Hepatocyte (in vitro differentiated cells): ENCODE measurements around the gene DOCK3. TPM values are rescaled to one million over a fixed set of nuclear protein-coding genes. Genes with fewer than 3 reads are reported as not detected.

Source experiments
- DNase-seq: peaks from one replicate; pipeline ENCODE4 v3.0.0-alpha.2; 2016; ENCODE audit warnings: low spot score
- H2AFZ ChIP-seq: fragments of 200-600 bp; sonication (generic); 2 replicates; pipeline ENCODE4 v1.6.0; 2016; ENCODE audit warnings: antibody characterized with exemption, mild to moderate bottlenecking
- H3K27ac ChIP-seq: fragments of 200-600 bp; sonication (generic); 2 replicates; pipeline ENCODE4 v1.5.1; 2016; ENCODE audit warnings: mild to moderate bottlenecking
- H3K27me3 ChIP-seq: fragments of 200-600 bp; sonication (generic); 2 replicates; pipeline ENCODE4 v1.6.1; 2016
- H3K36me3 ChIP-seq: fragments of 200-600 bp; sonication (generic); replicated peaks from 2 replicates; pipeline ENCODE4 v1.5.1; 2016; ENCODE audit warnings: low read depth; ENCODE audit not compliant: insufficient read depth
- H3K4me1 ChIP-seq: fragments of 200-600 bp; sonication (generic); 2 replicates; pipeline ENCODE4 v1.5.1; 2016; ENCODE audit warnings: mild to moderate bottlenecking, moderate library complexity; ENCODE audit not compliant: insufficient read depth
- H3K4me2 ChIP-seq: fragments of 200-600 bp; sonication (generic); 2 replicates; pipeline ENCODE4 v1.6.0; 2016
- H3K4me3 ChIP-seq: fragments of 200-600 bp; sonication (generic); 2 replicates; pipeline ENCODE4 v1.5.1; 2016; ENCODE audit warnings: mild to moderate bottlenecking
- H3K79me2 ChIP-seq: fragments of 200-600 bp; sonication (generic); 2 replicates; pipeline ENCODE4 v1.6.0; 2017; ENCODE audit warnings: mild to moderate bottlenecking
- H3K9me2 ChIP-seq: fragments of 200-600 bp; sonication (generic); replicated peaks from 2 replicates; pipeline ENCODE4 v1.6.0; 2017; ENCODE audit warnings: mild to moderate bottlenecking; ENCODE audit not compliant: insufficient read depth
- H3K9me3 ChIP-seq: fragments of 200-600 bp; sonication (generic); 2 replicates; pipeline ENCODE4 v1.5.1; 2016; ENCODE audit warnings: low read depth, mild to moderate bottlenecking
- H4K20me1 ChIP-seq: fragments of 200-600 bp; sonication (generic); 2 replicates; pipeline ENCODE4 v1.6.0; 2016; ENCODE audit warnings: mild to moderate bottlenecking; ENCODE audit not compliant: insufficient read depth, poor library complexity, severe bottlenecking
- CTCF ChIP-seq: fragments of 200-600 bp; sonication (generic); IDR thresholded peaks from 2 replicates; pipeline ENCODE4 v1.5.1; 2016; ENCODE audit warnings: antibody characterized with exemption, mild to moderate bottlenecking; ENCODE audit not compliant: poor library complexity
- EZH2 ChIP-seq: fragments of 200-600 bp; sonication (generic); IDR thresholded peaks from 2 replicates; pipeline ENCODE4 v1.6.1; 2016; ENCODE audit warnings: antibody characterized with exemption, mild to moderate bottlenecking, borderline replicate concordance
- EZH2phosphoT487 ChIP-seq: fragments of 200-600 bp; sonication (generic); IDR thresholded peaks from one replicate; pipeline ENCODE4 v1.6.1; 2018; ENCODE audit warnings: antibody characterized with exemption, mild to moderate bottlenecking, low read depth, moderate library complexity; ENCODE audit not compliant: unreplicated experiment, severe bottlenecking
- WGBS: methylation state at CpG from one replicate; pipeline ENCODE4 v1.1.6; 2016; ENCODE audit warnings: low lambda C conversion rate; ENCODE audit errors: missing lambda C conversion rate; 5-methylcytosine and 5-hydroxymethylcytosine counted together
- polyA plus RNA-seq: library from polyadenylated mRNA; unstranded; fragments of >200 nt; fragmentation: Nextera tagmentation; extraction: Ambion mirVana; gene quantifications from 2 replicates; pipeline ENCODE4 v1.2.1, GENCODE V29; 2016
- total RNA-seq: library from RNA; depleted of rRNA; stranded (reverse); fragments of >200 nt; gene quantifications from 2 replicates; pipeline ENCODE4 v1.2.3, GENCODE V29; 2014

The DOCK3 gene
- total and polyA plus RNA-seq, 2 experiments from 2014 or later, result 0.77 to 1.6 TPM

- Histone ChIP-seq H3K27ac (no peak overlapping the region), H3K4me2 (peak overlapping the region; percentile 94), H4K20me1 (no peaks in the 10 kb centered on the region), H3K79me2 (no peaks in the 10 kb centered on the region), H2AFZ (no peak overlapping the region), H3K9me3 (no peaks in the 10 kb centered on the region), H3K4me3 (peak overlapping the region; percentile 38), H3K4me1 (no peaks in the 10 kb centered on the region), H3K9me2 (no peaks in the 10 kb centered on the region), H3K36me3 (no peaks in the 10 kb centered on the region), H3K27me3 (peaks cover 81% of the 10 kb centered on the region)
- TF ChIP-seq EZH2 (peak; percentile 19), EZH2phosphoT487 (no peak), CTCF (peak; percentile 42)
- peak; percentile 54 for DNase-seq
- WGBS, result 5% methylated on average over 34 of the region's 65 CpGs
Observed at GRCh38 chr3:50675179-50676030, 678 bp downstream of the DOCK3 start.

GRCh38 chr3:50676031-50676705 lies 1.4 kb downstream of the DOCK3 start:
- H3K4me3 ChIP-seq, result no peak overlapping the region
- TF ChIP-seq EZH2phosphoT487, result no peak
- no peak for TF ChIP-seq EZH2
- TF ChIP-seq CTCF, result no peak
- no peak overlapping the region for H3K27ac ChIP-seq
- DNase-seq, result no peak
- H3K4me2 ChIP-seq, result peak overlapping the region; percentile 94
- no peaks in the 10 kb centered on the region for H3K9me2 ChIP-seq
- WGBS, result 78% methylated on average over 7 of the region's 7 CpGs
- no peak overlapping the region for H2AFZ ChIP-seq
- H3K4me1 ChIP-seq, result no peaks in the 10 kb centered on the region
- H3K27me3 ChIP-seq, result peaks cover 73% of the 10 kb centered on the region
- no peaks in the 10 kb centered on the region for H3K9me3 ChIP-seq
- no peaks in the 10 kb centered on the region for H4K20me1 ChIP-seq
- H3K79me2 ChIP-seq, result no peaks in the 10 kb centered on the region
- no peaks in the 10 kb centered on the region for H3K36me3 ChIP-seq

GRCh38 chr3:50687127-50687751 lies 12.5 kb downstream of the DOCK3 start:
- WGBS, result 86% methylated on average over 7 of the region's 7 CpGs
- TF ChIP-seq EZH2phosphoT487 (no peak), CTCF (no peak), EZH2 (no peak)

More at GRCh38 chr3:50687127-50687751, 12.5 kb downstream of the DOCK3 start:
- DNase-seq, result no peak
- no peaks in the 10 kb centered on the region for H3K79me2 ChIP-seq
- no peaks in the 10 kb centered on the region for H3K9me3 ChIP-seq
- H3K27ac ChIP-seq, result no peak overlapping the region
- H3K4me2 ChIP-seq, result no peak overlapping the region
- peaks cover 10% of the 10 kb centered on the region for H3K27me3 ChIP-seq
- H3K36me3 ChIP-seq, result no peaks in the 10 kb centered on the region
- H3K9me2 ChIP-seq, result no peaks in the 10 kb centered on the region
- no peaks in the 10 kb centered on the region for H3K4me1 ChIP-seq
- H4K20me1 ChIP-seq, result no peaks in the 10 kb centered on the region
- H3K4me3 ChIP-seq, result no peak overlapping the region
- no peak overlapping the region for H2AFZ ChIP-seq
